PC-3 (cell line): ENCODE measurements around the gene DTNBP1.

Experiments
- CTCF ChIP-seq: fragments of 300-600 bp; sonication (generic); conservative IDR thresholded peaks from 2 replicates; pipeline ENCODE4 v1.5.1; 2017; ENCODE audit warnings: antibody characterized with exemption, low read depth, mild to moderate bottlenecking, low read length
- EZH2 ChIP-seq: fragments of 300-600 bp; sonication (generic); IDR thresholded peaks from one replicate; pipeline ENCODE4 v1.6.1; 2017; ENCODE audit warnings: antibody characterized with exemption, mild to moderate bottlenecking, low read length; ENCODE audit not compliant: unreplicated experiment
- EZH2phosphoT487 ChIP-seq: fragments of 300-600 bp; sonication (generic); IDR thresholded peaks from 2 replicates; pipeline ENCODE4 v1.6.1; 2018; ENCODE audit warnings: mild to moderate bottlenecking, antibody characterized with exemption, low read length, borderline replicate concordance

- TF ChIP-seq EZH2 (no peak), CTCF (no peak), EZH2phosphoT487 (no peak)
These were observed 159.5 kb downstream of the DTNBP1 start for GRCh38 chr6:15503346-15503680.
